Measurements from ENCODE around the gene KRTAP4-6.
"Not testable (repeated sequence)": the region's sequence is repeated elsewhere in the genome, so short reads cannot be mapped to it uniquely, and the experiment has no call there.

KRTAP4-6 gene

GRCh38 chr17:41111151-41111885, 29.0 kb downstream of the KRTAP4-6 start:
- H3K4me3 ChIP-seq (ENCODE audit: severe bottlenecking) = no peak overlapping the region
- TF ChIP-seq CTCF (IDR thresholded peaks at IDR 0.05; ENCODE audit: poor library complexity, severe bottlenecking) = no peak
- H3K4me1 ChIP-seq (ENCODE audit: insufficient read depth, poor library complexity, severe bottlenecking) = no peaks in the 10 kb centered on the region
- H3K27ac ChIP-seq (ENCODE audit: poor library complexity, severe bottlenecking) = no peak overlapping the region
- H3K9me3 ChIP-seq (ENCODE audit: severe bottlenecking) = no peaks in the 10 kb centered on the region
- DNase-seq (ENCODE audit: low spot score) (no peak), ATAC-seq (ENCODE audit: low read depth) (no peak)
- no peaks in the 10 kb centered on the region for H3K36me3 ChIP-seq (ENCODE audit: low read depth)
- no peaks in the 10 kb centered on the region for H3K27me3 ChIP-seq (ENCODE audit: insufficient read depth, poor library complexity, severe bottlenecking)

- DNase-seq (ENCODE audit: low spot score); H3K9me3 ChIP-seq (ENCODE audit: severe bottlenecking); H3K27ac ChIP-seq (ENCODE audit: poor library complexity, severe bottlenecking); H3K4me3 ChIP-seq (ENCODE audit: severe bottlenecking); H3K27me3 ChIP-seq (ENCODE audit: insufficient read depth, poor library complexity, severe bottlenecking); H3K36me3 ChIP-seq (ENCODE audit: low read depth); H3K4me1 ChIP-seq (ENCODE audit: insufficient read depth, poor library complexity, severe bottlenecking); ATAC-seq (ENCODE audit: low read depth): not testable (repeated sequence)
Measured at GRCh38 chr17:41108728-41109386, 31.5 kb downstream of the KRTAP4-6 start.

DNA sequence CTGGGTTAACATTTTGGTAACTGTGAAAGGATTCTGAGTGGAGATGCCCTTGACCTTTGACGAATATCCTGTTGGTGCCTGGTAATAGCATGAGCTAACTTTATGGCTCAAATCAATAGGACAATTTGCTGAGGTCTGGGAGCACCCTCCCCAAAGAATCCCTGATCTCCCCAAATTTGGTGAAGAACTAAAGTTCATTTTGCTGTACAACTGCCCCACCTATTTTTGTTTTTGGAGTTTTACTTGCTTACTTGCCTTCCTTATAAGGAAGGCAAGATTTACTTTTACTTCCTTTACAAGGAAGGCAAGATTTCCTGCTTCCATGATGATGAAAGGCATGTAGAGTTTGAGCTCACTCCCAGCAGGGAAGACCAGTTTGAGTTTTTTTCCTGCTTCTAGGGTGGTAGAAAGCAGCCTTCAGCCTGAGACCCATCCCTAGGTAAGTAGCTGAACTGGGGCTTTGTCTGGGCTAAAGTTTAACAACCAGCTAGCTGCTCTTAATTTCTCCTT, 32.3 kb downstream of the KRTAP4-6 start:
- no peak for ATAC-seq (ENCODE audit: low read depth)
- H3K27ac ChIP-seq (ENCODE audit: poor library complexity, severe bottlenecking) = no peak overlapping the region
- no peaks in the 10 kb centered on the region for H3K36me3 ChIP-seq (ENCODE audit: low read depth)
- no peaks in the 10 kb centered on the region for H3K27me3 ChIP-seq (ENCODE audit: insufficient read depth, poor library complexity, severe bottlenecking)
- no peak for TF ChIP-seq CTCF (IDR thresholded peaks at IDR 0.05; ENCODE audit: poor library complexity, severe bottlenecking)
- H3K4me1 ChIP-seq (ENCODE audit: insufficient read depth, poor library complexity, severe bottlenecking) = peaks cover 6% of the 10 kb centered on the region
- no peak for DNase-seq (ENCODE audit: low spot score)
- H3K9me3 ChIP-seq (ENCODE audit: severe bottlenecking) = no peaks in the 10 kb centered on the region
- no peak overlapping the region for H3K4me3 ChIP-seq (ENCODE audit: severe bottlenecking)

GRCh38 chr17:41105347-41105746, 35.0 kb downstream of the KRTAP4-6 start, which contains the start of gene KRTAP4-9:
TSS of gene KRTAP4-9 (plus strand) at chr17:41105389. CDS start at chr17:41105389, 0 bp downstream.
- H3K4me3 ChIP-seq (ENCODE audit: severe bottlenecking); ATAC-seq (ENCODE audit: low read depth); H3K9me3 ChIP-seq (ENCODE audit: severe bottlenecking); H3K36me3 ChIP-seq (ENCODE audit: low read depth); H3K27me3 ChIP-seq (ENCODE audit: insufficient read depth, poor library complexity, severe bottlenecking); DNase-seq (ENCODE audit: low spot score): not testable (repeated sequence)
- Histone ChIP-seq H3K4me1 (ENCODE audit: insufficient read depth, poor library complexity, severe bottlenecking) (peaks cover 13% of the 10 kb centered on the region), H3K27ac (ENCODE audit: poor library complexity, severe bottlenecking) (peak within 1 kb of the TSS; percentile 70)

DNA sequence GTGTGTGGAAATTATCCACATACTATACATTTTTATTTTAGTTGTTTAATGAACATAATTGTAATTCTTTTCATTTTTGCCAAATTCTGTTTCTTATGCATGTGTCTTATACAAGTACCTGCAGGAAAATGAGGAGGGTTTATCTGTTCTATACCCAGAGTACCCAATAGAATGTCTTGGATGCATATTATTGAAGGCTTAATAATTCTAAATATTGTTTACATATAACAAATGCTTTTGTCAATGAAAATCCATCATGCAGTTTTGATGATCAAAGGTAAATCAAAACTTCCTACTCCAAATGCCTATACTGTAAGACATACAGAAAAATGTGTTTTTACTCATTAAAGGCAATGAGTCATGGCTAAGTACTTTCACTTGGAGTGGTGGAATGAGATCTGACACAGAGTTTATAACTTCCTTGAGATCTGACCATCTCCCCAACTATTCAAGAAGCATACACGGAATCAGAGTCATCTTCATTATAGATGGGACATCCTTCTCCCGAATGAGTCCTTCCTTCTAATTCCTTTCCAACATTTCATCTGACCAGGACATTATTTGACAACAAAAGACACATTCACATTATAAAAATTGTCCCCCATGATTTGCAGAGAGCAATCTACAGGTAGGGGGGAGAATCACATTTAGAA, 35.8 kb downstream of the KRTAP4-6 start:
- DNase-seq (ENCODE audit: low spot score); H3K36me3 ChIP-seq (ENCODE audit: low read depth); H3K4me3 ChIP-seq (ENCODE audit: severe bottlenecking); H3K9me3 ChIP-seq (ENCODE audit: severe bottlenecking); H3K27me3 ChIP-seq (ENCODE audit: insufficient read depth, poor library complexity, severe bottlenecking): not testable (repeated sequence)
- Histone ChIP-seq H3K27ac (ENCODE audit: poor library complexity, severe bottlenecking) (peak overlapping the region; percentile 70), H3K4me1 (ENCODE audit: insufficient read depth, poor library complexity, severe bottlenecking) (peaks cover 21% of the 10 kb centered on the region)
- ATAC-seq (ENCODE audit: low read depth) = peak; percentile 91

DNA sequence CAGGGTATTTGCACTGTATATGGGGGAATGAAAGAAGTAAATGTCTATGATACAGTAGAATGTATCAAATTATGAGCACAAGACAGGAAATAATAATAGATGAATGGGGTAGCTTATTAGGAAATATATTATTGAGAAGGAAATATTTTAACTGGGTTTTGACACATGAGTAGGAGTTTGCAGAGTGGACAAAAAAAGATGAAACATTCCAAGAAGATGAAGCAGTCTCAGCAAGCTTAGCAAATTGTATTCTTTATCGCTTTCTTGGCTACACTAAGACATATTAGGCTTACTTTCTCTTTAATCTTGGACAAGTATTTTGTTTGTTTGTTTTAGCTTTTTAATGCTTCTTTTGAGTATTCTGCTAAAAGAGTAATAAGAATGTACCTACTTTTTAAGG, 36.4 kb downstream of the KRTAP4-6 start:
- Histone ChIP-seq H3K4me3 (ENCODE audit: severe bottlenecking) (no peak overlapping the region), H3K27ac (ENCODE audit: poor library complexity, severe bottlenecking) (peak overlapping the region; percentile 70), H3K36me3 (ENCODE audit: low read depth) (no peaks in the 10 kb centered on the region), H3K27me3 (ENCODE audit: insufficient read depth, poor library complexity, severe bottlenecking) (no peaks in the 10 kb centered on the region), H3K9me3 (ENCODE audit: severe bottlenecking) (peaks cover 3% of the 10 kb centered on the region), H3K4me1 (ENCODE audit: insufficient read depth, poor library complexity, severe bottlenecking) (peaks cover 26% of the 10 kb centered on the region)
- no peak for TF ChIP-seq CTCF (IDR thresholded peaks at IDR 0.05; ENCODE audit: poor library complexity, severe bottlenecking)
- ATAC-seq (ENCODE audit: low read depth) = no peak
- no peak for DNase-seq (ENCODE audit: low spot score)

Measured in RWPE2 (cell line).